ENCODE results near the gene ZNF526. TPM values are rescaled to one million over a fixed set of nuclear protein-coding genes. Genes with fewer than 3 reads are reported as not detected.

Gene ZNF526
- total RNA-seq, 2 donors from 2014 or later: 7.9 to 10.3 TPM

- no peak overlapping the region for H3K4me3 ChIP-seq
- H3K27ac ChIP-seq: no peak overlapping the region
- no peaks in the 10 kb centered on the region for H3K9me3 ChIP-seq
- H3K36me3 ChIP-seq: no peaks in the 10 kb centered on the region
- peaks cover 5 to 18% of the 10 kb centered on the region in 2 donors for H3K4me1 ChIP-seq (ENCODE audit: control insufficient read depth in 1 of 2, low read depth in 2 of 2)
- DNase-seq (ENCODE audit: low spot score) (no peak), ATAC-seq (ENCODE audit: insufficient number of reproducible peaks, low FRiP score, low read depth) (no peak)
- TF ChIP-seq, protein P1, sequence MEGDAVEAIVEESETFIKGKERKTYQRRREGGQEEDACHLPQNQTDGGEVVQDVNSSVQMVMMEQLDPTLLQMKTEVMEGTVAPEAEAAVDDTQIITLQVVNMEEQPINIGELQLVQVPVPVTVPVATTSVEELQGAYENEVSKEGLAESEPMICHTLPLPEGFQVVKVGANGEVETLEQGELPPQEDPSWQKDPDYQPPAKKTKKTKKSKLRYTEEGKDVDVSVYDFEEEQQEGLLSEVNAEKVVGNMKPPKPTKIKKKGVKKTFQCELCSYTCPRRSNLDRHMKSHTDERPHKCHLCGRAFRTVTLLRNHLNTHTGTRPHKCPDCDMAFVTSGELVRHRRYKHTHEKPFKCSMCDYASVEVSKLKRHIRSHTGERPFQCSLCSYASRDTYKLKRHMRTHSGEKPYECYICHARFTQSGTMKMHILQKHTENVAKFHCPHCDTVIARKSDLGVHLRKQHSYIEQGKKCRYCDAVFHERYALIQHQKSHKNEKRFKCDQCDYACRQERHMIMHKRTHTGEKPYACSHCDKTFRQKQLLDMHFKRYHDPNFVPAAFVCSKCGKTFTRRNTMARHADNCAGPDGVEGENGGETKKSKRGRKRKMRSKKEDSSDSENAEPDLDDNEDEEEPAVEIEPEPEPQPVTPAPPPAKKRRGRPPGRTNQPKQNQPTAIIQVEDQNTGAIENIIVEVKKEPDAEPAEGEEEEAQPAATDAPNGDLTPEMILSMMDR (IDR thresholded peaks at IDR 0.05): no peak
- peaks cover 8% of the 10 kb centered on the region for H3K27me3 ChIP-seq (replicated peaks; ENCODE audit: insufficient read depth)
Observed at GRCh38 chr19:42174188-42174587, 45.9 kb upstream of the ZNF526 start.

DNA sequence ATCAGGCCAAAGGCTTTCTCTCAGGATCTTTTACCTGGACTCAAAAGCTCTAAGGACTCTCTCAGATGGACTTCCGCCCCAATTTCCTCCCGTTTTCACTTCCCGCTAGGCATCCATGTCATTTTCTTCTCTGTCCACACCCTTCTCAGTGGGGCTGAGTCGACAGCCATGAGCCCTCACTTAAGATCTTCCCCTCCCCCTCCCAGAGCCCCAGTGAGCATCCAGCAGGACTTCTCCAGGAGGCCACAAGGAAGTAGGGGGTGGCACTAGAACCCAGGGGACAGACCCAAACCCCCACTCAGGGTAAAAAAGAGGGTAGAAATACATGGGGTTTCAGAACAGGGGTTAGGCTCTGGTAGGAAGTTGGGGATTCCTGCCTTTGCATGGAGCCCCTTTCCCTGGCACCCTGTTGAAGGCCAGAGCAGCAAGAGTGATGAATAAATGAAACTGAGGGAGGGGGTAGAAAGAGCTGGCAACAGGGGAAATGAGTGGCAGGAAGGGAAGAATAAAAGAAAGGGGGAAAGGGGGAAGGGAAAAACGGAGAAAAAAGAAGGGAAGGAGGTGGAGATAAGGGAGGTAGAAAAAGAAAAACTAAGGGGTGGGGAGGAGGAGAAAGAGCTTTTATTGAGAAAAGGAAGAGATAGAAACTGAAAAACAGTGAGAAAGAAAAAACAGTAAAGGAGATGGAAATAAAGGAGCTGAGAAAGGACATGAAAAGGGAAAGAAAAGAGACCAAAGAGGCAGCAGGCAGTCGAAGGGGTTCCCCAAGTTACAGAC is 45.0 kb upstream of the ZNF526 start:
- DNase-seq (ENCODE audit: low spot score): no peak
- no peak for ATAC-seq (ENCODE audit: insufficient number of reproducible peaks, low FRiP score, low read depth)

GRCh38 chr19:42175952-42176648 is 44.0 kb upstream of the ZNF526 start:
- TF ChIP-seq, protein P1 (IDR thresholded peaks at IDR 0.05): no peak
- DNase-seq (ENCODE audit: low spot score) (no peak), ATAC-seq (ENCODE audit: insufficient number of reproducible peaks, low FRiP score, low read depth) (no peak)
- H3K4me3 ChIP-seq: peak overlapping the region; percentile 81
- peaks cover 15% of the 10 kb centered on the region for H3K27me3 ChIP-seq (replicated peaks; ENCODE audit: insufficient read depth)
- H3K9me3 ChIP-seq: no peaks in the 10 kb centered on the region
- no peak overlapping the region for H3K27ac ChIP-seq
- no peaks in the 10 kb centered on the region for H3K36me3 ChIP-seq
- H3K4me1 ChIP-seq (ENCODE audit: control insufficient read depth in 1 of 2, low read depth in 2 of 2): peaks cover 5 to 18% of the 10 kb centered on the region in 2 donors

More for the DNA sequence above, 45.0 kb upstream of the ZNF526 start:
- Histone ChIP-seq H3K27me3 (replicated peaks; ENCODE audit: insufficient read depth) (peaks cover 15% of the 10 kb centered on the region), H3K9me3 (no peaks in the 10 kb centered on the region), H3K36me3 (no peaks in the 10 kb centered on the region), H3K4me3 (no peak overlapping the region), H3K4me1 (ENCODE audit: control insufficient read depth in 1 of 2, low read depth in 2 of 2) (peaks cover 5 to 18% of the 10 kb centered on the region in 2 donors), H3K27ac (no peak overlapping the region)
- TF ChIP-seq, protein P1 (IDR thresholded peaks at IDR 0.05): no peak

- peaks cover 5 to 18% of the 10 kb centered on the region in 2 donors for H3K4me1 ChIP-seq (ENCODE audit: control insufficient read depth in 1 of 2, low read depth in 2 of 2)
- TF ChIP-seq, protein P1 (IDR thresholded peaks at IDR 0.05): no peak
- H3K4me3 ChIP-seq: peak overlapping the region; percentile 81
- H3K27ac ChIP-seq: no peak overlapping the region
- H3K27me3 ChIP-seq (replicated peaks; ENCODE audit: insufficient read depth): peaks cover 15% of the 10 kb centered on the region
- no peak for ATAC-seq (ENCODE audit: insufficient number of reproducible peaks, low FRiP score, low read depth)
- H3K9me3 ChIP-seq: no peaks in the 10 kb centered on the region
- DNase-seq (ENCODE audit: low spot score): no peak
- no peaks in the 10 kb centered on the region for H3K36me3 ChIP-seq
Observed at GRCh38 chr19:42176649-42176989, 43.5 kb upstream of the ZNF526 start.

DNA sequence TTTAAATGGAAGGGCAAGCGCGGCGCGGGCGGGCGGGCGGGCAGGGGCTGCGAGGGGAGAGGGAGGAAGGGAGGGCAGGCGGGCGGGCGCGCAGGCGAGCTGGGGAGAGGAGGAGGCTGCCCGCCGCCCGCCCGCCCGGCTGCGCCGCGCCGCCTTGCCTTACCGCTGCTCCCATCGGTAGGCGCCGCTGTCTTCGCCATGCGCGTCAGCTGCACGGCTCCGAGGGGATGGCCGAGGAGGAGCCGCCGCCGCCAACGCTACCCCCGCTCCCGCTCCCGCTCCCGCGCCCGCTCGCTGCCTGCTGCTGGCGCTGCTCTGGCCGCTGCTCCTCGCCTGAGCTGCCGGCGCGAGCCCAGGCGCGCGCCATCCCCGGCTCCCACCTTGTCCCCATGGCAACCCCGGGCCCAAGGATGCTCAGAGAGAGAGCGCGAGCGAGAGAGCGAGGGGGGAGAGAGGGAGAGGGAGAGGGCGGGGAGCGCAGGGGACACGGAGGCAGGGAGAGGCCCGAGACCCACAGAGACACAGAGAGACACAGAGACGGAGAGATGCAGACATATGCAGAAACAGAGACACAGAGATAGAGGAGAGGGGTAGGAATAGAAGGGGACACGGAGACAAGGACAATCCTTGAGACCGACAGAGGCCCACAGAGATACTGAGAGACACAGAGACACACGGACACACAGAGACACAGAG is 43.0 kb upstream of the ZNF526 start:
- DNase-seq (ENCODE audit: low spot score): no peak
- Histone ChIP-seq H3K27me3 (replicated peaks; ENCODE audit: insufficient read depth) (peaks cover 15% of the 10 kb centered on the region), H3K9me3 (no peaks in the 10 kb centered on the region), H3K27ac (no peak overlapping the region), H3K4me3 (peak overlapping the region; percentile 81), H3K4me1 (ENCODE audit: control insufficient read depth in 1 of 2, low read depth in 2 of 2) (peaks cover 5 to 18% of the 10 kb centered on the region in 2 donors), H3K36me3 (no peaks in the 10 kb centered on the region)
- TF ChIP-seq, protein P1 (IDR thresholded peaks at IDR 0.05): peak; percentile 28
- ATAC-seq (ENCODE audit: insufficient number of reproducible peaks, low FRiP score, low read depth): no peak
